Epithelial cell of proximal tubule (primary cell): ENCODE measurements around the gene PLK5. TPM values are rescaled to one million over a fixed set of nuclear protein-coding genes. Genes with fewer than 3 reads are reported as not detected.

ENCODE experiments used
- DNase-seq: peaks from one replicate; pipeline ENCODE4 v3.0.0-alpha.2; 2011; ENCODE audit warnings: low read depth
- H3K4me3 ChIP-seq: 2 replicates; pipeline ENCODE4 v1.5.1; 2011; ENCODE audit warnings: low read depth, mild to moderate bottlenecking, low read length
- CTCF ChIP-seq: conservative IDR thresholded peaks from 2 replicates; pipeline ENCODE4 v1.5.1; 2012; ENCODE audit warnings: low read depth, mild to moderate bottlenecking, low read length
- total RNA-seq: library from RNA; depleted of rRNA; stranded (reverse); fragments of >200 nt; gene quantifications from 2 replicates; pipeline ENCODE4 v1.2.3, GENCODE V29; 2015

Gene PLK5
- total RNA-seq, 1 donor from 2014 or later, result not detected

DNA sequence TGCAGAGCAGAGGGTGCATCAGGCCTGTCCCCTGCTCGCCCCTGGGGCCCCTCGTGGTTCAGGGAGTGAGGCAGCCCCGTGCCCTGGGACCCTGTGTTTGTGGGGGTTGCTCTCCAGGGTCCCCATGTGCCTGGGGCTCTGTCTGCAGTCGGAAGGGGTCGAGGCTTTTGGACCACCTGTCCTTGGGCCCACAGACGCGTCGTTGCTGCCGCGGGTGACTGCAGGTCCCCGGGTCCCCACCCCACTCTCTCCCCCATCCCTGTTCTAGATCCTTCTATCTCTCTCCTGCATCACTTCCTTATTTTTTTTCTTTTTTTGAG, 35.6 kb upstream of the PLK5 start:
- no peak for DNase-seq
- no peak for TF ChIP-seq CTCF

GRCh38 chr19:1489463-1490310, 34.2 kb upstream of the PLK5 start:
- no peak for DNase-seq
- peak overlapping the region; percentile 68 for H3K4me3 ChIP-seq
- TF ChIP-seq CTCF, result no peak

More for the DNA sequence above, 35.6 kb upstream of the PLK5 start:
- H3K4me3 ChIP-seq, result no peak overlapping the region

- no peak for TF ChIP-seq CTCF
- peak; percentile 92 for DNase-seq
- peak within 1 kb of the TSS; percentile 68 for H3K4me3 ChIP-seq
These were observed 33.4 kb upstream of the PLK5 start, which contains the start of gene PCSK4 for GRCh38 chr19:1490311-1491113. Gene PCSK4 (minus strand): TSS chr19:1490350. CDS start chr19:1490346, 4 bp downstream.

- no peak for DNase-seq
- no peak for TF ChIP-seq CTCF
- H3K4me3 ChIP-seq, result peak within 1 kb of the TSS; percentile 68
These were observed 32.6 kb upstream of the PLK5 start, which contains the start of gene REEP6 for GRCh38 chr19:1491114-1491848. Gene REEP6 (plus strand): TSS chr19:1491181. CDS start chr19:1491270, 89 bp downstream.

- DNase-seq, result no peak
- no peak for TF ChIP-seq CTCF
These were observed 32.1 kb upstream of the PLK5 start for GRCh38 chr19:1491849-1492170.

DNA sequence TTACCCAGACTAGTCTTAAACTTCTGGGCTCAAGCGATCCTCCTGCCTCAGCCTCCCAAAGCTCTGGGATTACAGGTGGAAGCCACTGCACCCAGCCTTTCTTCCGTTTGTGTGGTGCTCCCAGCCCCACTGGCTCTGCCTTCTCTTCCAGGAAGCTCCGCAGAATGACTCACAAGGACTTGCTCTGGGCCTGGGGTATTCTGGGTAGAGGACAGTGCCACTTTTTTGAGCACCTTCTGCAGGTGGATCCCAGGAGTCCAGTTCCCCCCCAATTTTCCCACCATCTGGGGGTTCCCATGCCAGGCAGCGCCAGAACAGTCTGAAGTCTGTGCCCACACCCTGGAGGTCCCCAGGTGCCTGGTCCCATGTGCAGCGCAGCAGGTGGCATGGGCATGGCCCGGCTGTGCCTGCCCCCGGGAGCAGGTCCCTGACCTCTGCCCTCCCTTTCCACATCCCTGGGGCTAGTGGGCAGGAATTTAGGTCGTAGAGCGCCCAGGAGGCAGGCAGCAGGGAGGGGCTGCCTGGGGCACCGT, 31.3 kb upstream of the PLK5 start:
- H3K4me3 ChIP-seq, result no peak overlapping the region
- DNase-seq, result no peak
- no peak for TF ChIP-seq CTCF

More at GRCh38 chr19:1491849-1492170, 32.1 kb upstream of the PLK5 start:
- peak overlapping the region; percentile 64 for H3K4me3 ChIP-seq
